Measurements from ENCODE around the gene CTAGE6.
"Not testable (repeated sequence)": the region's sequence is repeated elsewhere in the genome, so short reads cannot be mapped to it uniquely, and the experiment has no call there.

DNA sequence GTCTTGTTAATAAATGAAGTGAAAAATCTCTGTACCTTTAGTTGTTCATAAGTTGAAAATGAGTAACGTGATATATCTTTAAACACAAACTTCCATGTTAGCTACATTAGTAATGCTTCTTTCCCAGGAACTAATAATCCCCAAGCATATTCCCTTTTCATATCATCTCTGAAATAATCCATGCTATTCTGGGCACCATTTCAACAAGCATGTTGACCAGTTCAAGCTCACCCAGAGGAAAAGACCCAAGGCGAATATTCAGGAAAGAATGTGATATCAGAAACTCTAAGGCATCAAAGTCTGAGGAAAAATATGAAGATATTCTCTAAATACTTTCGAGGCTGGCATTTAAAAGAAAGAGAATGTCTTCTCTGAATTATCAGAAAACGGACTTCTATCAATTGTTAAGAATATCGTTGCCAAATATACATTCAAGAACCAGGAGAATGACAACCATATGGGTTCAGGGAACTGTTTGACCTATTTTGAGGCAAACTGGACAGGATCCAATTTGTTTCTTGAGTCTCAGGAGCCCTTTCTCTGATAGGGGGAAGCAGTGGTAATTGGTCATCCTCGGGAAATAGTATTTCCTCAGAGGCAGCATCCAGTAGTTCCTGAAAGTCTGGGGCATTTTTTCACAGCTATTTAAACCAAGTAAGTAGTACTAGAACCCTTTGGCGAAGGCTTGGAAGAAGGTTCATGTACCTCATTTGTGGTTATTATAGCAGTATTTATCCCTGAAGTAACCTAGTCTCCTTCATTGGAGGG is 28.1 kb upstream of the CTAGE6 start:
- TF ChIP-seq, protein P1, sequence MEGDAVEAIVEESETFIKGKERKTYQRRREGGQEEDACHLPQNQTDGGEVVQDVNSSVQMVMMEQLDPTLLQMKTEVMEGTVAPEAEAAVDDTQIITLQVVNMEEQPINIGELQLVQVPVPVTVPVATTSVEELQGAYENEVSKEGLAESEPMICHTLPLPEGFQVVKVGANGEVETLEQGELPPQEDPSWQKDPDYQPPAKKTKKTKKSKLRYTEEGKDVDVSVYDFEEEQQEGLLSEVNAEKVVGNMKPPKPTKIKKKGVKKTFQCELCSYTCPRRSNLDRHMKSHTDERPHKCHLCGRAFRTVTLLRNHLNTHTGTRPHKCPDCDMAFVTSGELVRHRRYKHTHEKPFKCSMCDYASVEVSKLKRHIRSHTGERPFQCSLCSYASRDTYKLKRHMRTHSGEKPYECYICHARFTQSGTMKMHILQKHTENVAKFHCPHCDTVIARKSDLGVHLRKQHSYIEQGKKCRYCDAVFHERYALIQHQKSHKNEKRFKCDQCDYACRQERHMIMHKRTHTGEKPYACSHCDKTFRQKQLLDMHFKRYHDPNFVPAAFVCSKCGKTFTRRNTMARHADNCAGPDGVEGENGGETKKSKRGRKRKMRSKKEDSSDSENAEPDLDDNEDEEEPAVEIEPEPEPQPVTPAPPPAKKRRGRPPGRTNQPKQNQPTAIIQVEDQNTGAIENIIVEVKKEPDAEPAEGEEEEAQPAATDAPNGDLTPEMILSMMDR (IDR thresholded peaks at IDR 0.05), result not testable (repeated sequence)
- not testable (repeated sequence) for TF ChIP-seq POLR2A (IDR thresholded peaks at IDR 0.05)
